NCI-H1092 treated with DMSO at 0.1 percent for 48 hours (cell line): ENCODE data around the gene INSYN1.
A peak's percentile ranks its signal among the peaks of the same experiment; 100 is the strongest.
"Not testable (repeated sequence)": the region's sequence is repeated elsewhere in the genome, so short reads cannot be mapped to it uniquely, and the experiment has no call there.

Experiments used
- DNase-seq: peaks from one replicate; lab custom pipeline; 2025; lab: John Stamatoyannopoulos, UW

INSYN1 gene

GRCh38 chr15:73712107-73712506 is 41.0 kb downstream of the INSYN1 start:
- no peak for DNase-seq

DNA sequence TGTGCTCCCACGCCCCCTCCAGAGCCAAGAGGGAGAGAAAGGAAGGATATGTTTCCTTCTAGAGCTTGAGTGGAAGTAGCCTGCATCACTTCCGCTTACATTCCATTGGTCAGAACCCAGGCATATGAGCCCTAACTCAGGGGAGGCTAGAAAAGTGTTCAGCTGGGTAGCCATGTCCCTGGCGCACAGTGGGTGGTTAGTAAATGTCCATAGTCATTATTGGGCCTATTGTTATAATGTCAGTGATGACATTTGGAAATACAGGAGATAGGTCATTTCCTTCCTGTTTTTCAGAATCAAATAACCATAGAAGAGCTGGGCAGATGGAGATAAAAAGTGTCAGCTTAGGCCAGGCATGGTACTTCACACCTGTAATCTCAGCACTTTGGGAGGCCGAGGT is 41.6 kb downstream of the INSYN1 start:
- DNase-seq = no peak

GRCh38 chr15:73710321-73710720 is 42.8 kb downstream of the INSYN1 start:
- DNase-seq = no peak

GRCh38 chr15:73709686-73710085 is 43.5 kb downstream of the INSYN1 start:
- no peak for DNase-seq

- no peak for DNase-seq
These were observed 43.9 kb downstream of the INSYN1 start for GRCh38 chr15:73709241-73709640.

GRCh38 chr15:73708691-73709090 is 44.5 kb downstream of the INSYN1 start:
- no peak for DNase-seq

DNA sequence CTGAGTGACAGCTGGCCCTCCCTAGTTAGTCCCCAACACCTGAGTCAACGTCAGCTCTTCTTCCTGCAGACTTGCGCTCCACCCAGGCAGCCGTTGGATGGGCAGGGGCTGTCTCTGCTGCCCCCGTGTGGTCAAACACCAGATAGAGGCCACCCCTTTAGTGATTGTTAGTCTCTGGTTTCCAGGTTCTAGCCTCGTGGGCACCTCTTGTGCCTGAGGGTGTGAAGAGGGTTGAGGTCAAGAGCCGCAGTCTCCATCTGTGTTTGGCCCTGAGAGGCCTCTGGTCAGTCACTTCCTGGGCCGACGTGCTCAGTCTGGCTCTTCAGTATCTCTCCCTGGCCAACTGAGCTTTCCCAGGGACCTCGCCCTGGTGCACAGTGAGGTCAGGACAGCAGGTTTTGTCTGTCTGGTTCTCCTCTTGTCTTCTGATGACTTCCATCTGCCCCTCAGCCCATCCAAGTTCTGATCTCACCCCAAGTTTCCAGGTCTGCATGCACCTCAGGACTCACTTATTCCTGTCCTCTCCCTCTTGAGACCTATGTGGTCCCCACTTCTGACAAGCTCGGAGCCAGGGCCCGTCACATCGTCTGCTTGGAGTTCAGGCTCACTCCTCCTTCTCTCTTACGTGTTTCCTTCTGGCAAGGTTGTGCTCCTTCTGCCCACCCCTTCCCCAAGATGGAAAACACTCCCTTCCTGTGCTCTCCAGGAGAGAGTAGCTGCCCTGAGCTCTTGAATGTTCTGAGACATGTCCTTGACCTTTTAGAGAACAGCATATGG is 48.1 kb downstream of the INSYN1 start:
- peak; percentile 5 for DNase-seq

DNA sequence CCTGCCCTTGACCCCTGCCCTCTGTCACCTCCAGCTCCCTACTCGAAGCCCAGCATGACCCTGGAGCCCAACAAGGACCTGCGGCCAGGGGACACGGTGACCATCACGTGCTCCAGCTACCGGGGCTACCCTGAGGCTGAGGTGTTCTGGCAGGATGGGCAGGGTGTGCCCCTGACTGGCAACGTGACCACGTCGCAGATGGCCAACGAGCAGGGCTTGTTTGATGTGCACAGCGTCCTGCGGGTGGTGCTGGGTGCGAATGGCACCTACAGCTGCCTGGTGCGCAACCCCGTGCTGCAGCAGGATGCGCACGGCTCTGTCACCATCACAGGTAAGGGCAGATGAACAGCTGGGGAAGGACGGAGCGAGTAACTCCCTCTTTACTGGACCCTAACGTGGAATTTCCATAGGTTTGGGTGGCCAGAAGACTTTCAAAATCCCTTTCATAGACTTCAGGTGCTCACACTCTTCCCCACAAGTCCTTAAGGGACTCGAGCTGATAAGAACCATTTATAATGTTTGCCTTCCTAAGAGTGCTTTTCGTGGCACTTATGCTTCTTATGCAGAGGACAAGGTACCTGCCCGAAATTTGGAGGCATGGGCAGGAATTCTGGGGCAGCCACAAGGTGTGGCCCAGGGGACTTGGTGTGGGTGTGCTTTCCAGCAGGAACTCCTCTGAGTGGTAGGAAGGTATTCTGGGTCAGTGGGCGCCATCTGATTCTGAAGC is 48.8 kb downstream of the INSYN1 start:
- DNase-seq = not testable (repeated sequence)

DNA sequence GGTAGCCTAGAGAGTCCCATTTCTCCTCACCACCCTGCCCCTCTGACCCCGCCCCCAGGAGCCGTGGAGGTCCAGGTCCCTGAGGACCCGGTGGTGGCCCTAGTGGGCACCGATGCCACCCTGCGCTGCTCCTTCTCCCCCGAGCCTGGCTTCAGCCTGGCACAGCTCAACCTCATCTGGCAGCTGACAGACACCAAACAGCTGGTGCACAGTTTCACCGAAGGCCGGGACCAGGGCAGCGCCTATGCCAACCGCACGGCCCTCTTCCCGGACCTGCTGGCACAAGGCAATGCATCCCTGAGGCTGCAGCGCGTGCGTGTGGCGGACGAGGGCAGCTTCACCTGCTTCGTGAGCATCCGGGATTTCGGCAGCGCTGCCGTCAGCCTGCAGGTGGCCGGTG is 49.5 kb downstream of the INSYN1 start:
- not testable (repeated sequence) for DNase-seq

- DNase-seq = not testable (repeated sequence)
These were observed 50.6 kb downstream of the INSYN1 start for GRCh38 chr15:73702311-73703239.

DNA sequence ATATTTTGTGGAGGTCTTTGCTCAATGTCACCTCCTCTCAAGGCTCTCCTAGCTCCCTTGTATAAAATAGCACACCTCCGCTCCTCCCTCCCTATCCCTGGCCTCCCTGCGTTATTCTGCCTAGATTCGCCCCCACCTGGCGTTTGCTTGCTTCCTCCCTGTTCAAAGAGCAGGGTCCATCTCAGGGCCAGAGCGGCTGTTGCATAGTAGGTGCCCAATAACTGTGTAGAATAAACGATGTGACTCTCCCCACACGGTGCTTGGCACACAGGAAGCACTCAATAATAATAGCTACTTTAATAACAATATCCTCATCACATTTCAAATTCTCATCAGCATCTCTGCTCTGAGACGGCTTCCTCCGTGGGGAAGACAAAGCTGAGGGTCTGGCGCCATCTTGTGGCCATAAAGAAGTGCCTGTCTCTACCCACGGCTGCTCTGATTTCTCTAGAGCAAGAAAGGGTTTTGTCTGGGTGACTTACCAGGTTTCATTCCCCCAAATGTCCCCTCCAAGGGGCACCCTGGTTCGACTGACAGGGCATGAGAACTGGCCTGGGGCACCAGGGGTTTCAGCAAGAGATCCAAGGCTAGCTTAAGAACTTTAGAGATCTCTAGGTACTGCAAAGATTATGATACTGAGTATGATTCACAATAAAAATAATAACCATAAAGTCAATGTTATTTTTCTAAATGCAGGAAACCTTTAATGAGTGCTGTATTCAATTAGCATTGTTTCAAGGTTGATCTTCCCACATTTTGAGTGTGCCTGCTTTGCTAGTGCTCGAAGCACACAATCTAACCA is 52.9 kb downstream of the INSYN1 start:
- peak; percentile 43 for DNase-seq

GRCh38 chr15:73699249-73700040 is 53.7 kb downstream of the INSYN1 start:
- no peak for DNase-seq

- peak; percentile 70 for DNase-seq
These were observed 56.1 kb downstream of the INSYN1 start for GRCh38 chr15:73697033-73697467.

DNA sequence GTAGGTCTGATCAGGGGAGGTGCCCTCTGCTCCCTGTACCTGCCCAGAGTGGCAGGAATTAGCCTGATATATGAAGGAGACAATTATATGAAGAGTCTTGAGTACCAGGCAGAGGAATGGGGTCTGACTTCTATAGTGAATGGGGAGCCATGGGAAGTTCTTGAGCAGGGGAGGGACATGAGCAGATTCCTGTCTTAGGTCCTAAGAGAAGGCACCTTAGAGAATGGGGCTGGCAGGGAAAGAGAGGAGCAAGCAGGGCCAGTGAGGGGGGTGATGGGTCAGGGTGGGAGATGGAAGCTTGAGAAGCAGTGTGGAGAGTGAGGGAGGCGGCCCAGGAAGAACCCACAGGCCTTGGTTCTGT is 56.5 kb downstream of the INSYN1 start:
- no peak for DNase-seq

- DNase-seq = no peak
These were observed 57.1 kb downstream of the INSYN1 start for GRCh38 chr15:73695773-73696640.

GRCh38 chr15:73694419-73694818 is 58.7 kb downstream of the INSYN1 start:
- no peak for DNase-seq

DNA sequence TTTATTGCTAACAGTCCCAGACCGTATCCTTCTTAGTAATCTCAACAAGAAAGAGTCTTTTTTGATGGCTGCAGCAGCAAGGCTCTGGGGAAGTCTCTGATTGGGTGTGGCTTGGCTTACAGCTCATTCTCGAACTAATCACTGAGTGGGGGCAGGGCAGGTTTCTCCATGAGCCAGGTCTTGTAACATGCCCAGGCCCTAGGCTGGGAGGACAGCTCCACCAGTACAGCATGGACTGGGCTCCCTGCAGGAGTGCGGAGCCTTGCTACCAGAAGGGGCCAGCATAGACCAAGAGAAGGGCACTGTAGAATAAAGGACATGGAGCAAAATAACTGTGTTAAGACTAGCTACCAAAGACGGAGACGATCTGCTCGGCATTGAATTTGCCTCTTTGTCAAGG is 61.8 kb downstream of the INSYN1 start:
- DNase-seq = no peak

GRCh38 chr15:73688455-73688854 is 64.7 kb downstream of the INSYN1 start:
- no peak for DNase-seq

DNA sequence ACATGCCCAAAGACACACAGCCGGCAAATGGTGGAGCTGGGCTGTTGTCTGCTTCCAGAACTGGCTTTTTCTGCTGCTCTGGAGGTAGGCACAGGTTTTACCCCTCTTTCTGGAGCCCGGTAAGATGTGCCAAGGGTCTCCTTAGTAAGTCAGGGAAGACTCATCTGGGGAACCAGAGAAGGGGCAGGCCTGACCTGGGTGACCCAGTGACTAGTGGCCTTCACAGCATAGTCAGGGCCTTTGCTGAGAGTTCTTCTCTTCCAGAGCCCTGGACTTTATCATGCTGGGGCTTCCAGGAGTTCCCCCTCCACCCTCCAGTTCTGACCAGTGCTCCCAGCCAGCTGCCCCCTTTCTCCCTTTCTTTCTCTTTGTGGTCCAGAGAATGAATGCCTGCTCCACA is 65.8 kb downstream of the INSYN1 start:
- no peak for DNase-seq

DNA sequence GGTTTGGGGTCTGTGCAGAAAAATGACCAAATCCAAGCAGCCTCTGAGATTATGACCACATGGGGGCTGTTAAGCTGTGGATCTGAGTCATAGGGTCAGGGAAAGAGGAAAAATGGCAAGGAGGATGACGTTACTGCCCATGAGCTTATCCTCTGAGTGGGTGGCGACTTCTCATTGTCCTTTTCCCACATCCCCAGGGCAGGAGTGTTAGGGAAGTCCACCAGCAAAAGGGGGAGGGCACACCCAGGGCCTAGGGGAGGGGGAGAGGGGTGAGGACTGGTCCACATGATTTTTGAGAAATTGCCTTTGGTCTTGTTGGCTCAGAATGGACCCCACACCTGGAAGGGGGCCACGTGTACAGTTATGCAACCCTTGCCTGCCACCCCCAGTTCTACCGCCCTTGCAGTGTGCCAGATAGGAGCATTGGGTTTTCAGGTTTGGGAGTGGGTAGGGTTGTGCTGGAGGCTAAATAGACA is 66.3 kb downstream of the INSYN1 start:
- no peak for DNase-seq
